ENCODE data around the gene ITM2B.
"Not testable (repeated sequence)": the region's sequence is repeated elsewhere in the genome, so short reads cannot be mapped to it uniquely, and the experiment has no call there.

Gene ITM2B

GRCh38 chr13:48230541-48230940 lies 2.5 kb upstream of the ITM2B start:
- no peak for DNase-seq

DNA sequence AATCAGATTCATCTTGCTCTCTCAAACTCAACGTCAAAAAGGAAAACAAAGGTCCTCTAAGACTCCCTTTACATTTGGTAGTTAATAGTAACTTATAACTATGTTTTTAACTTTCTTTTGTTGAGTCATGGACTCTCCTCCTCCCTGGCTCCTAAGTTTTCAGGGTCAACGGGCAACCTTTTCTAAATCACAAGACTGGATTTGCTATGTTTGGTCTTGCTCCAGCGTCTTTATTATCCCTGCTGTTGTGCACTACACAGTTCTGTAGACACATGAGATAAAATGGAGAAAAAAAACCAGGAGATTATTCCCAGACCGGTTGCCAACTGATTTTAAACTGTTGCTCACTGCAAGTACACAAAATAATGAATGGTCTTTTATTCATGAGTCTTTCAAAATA lies 1.9 kb upstream of the ITM2B start:
- no peak for DNase-seq

DNA sequence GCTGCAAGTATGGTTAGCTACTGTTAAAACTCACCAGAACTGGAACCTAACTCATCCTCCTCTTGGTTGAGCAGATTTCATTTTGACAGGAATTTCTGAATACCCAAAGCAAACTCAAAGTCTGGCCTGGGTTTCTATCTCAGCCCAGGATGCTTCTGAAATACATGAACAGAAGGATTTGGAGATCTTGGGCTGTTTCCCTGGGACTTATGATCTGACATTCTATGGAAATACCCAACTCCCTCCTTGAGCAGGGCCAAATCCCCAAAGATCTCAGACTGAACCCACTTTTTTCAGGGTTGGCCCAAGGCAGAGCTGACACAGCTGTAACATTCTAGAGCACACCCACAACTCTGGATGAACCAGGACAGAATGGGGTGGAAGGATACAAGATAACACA lies 1.1 kb upstream of the ITM2B start:
- DNase-seq = no peak

- DNase-seq = no peak
Observed at GRCh38 chr13:48232420-48233045, 473 bp upstream of the ITM2B start.

- DNase-seq = no peak
Observed at GRCh38 chr13:48233889-48234488, 983 bp downstream of the ITM2B start.

DNA sequence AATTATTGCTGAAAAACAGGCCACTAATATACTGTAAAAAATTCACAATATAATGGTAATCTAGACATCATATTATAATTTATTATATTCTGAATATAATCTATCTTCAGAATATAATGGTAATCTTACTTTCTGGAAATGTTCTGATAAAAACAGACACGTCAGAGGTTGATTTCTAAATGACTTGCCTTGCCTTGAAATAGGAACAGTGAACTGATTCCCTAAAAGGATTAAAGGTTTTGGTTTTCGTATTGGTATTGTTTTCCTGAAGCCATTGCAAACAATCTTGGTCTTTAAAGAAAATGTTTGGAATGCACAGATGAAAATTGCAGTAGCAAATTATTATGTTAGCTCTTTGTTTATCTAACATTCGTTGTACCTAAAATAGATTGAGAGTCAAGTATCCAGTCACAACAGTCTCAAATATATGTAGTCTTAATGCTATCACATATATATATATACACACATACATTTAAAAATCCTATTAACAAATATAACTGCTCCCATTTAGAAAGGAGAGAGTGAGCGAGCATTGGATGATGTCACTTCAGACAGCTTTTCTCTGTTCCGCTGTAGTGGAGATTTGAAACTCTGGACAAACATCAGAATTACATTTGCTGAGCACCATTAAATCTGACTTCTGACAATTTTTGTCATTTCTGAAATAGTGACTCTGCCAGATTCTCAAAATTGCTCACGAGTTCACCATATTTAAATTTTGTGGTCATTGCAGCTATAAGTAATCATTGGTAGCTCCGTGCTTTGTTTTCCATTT lies 1.7 kb downstream of the ITM2B start:
- DNase-seq = no peak

- peak; percentile 6 for DNase-seq
Observed at GRCh38 chr13:48235341-48236135, 2.5 kb downstream of the ITM2B start.

DNA sequence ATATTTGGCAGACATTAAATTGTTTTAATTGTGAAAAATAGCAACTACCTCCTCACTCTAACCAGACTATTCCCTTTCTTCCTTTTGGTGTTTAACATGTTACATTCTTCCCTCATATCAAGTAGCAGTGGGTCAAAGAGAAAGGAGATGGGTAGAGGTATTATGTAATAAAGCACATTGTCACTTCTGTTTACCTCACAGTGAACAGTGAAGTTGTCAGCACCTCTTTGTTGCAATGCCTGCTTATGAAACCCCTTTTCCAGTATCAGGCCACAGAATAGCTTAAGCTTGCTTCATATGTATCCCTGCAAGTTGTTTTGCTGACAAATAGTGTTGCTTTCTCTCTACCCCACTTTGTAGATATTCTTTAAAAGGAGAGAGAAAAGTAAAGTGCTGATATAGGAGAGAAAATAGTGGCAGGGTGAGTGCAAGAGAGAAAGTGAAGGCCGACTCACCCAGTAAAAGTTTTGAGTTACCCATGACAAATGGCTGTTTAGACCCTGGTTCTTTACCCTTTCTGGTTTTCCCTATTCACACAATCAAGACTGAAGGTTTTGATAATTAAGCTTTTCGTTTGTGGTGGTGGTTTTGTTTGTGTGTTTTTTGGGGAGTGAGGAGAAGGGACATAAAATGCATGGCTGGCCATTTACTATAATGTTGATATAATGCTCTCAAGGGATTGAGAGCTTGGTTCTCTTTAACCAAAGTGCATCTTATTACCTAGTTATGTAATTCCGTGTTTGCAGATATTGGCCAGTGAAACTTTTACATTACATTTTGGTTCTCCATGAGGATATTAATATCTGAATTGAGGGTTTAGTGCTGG lies 3.7 kb downstream of the ITM2B start:
- DNase-seq = no peak

- DNase-seq = not testable (repeated sequence)
Observed at GRCh38 chr13:48239369-48239768, 6.4 kb downstream of the ITM2B start.

GRCh38 chr13:48241651-48242050 lies 8.6 kb downstream of the ITM2B start:
- no peak for DNase-seq

GRCh38 chr13:48242677-48243076 lies 9.7 kb downstream of the ITM2B start:
- DNase-seq = no peak

GRCh38 chr13:48244159-48244558 lies 11.2 kb downstream of the ITM2B start:
- DNase-seq = no peak

DNA sequence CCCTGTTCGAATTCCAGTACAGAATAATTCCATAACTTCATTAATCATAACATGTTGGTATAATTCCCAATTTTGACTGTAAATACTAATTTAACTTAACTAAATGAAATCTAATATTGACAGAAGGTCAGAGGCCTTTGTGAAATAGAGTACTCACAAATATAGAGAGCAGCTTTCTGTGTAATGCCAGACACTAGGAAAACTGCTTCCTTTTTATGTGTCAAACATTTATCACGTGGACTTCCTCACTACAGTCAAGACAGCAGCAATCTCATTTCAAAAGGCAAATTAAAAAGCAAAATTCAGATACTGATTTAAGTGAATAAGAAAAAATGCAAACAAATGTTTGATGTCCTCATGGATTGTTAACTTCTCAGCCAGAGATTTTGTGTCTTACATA lies 13.1 kb downstream of the ITM2B start:
- DNase-seq = no peak

DNA sequence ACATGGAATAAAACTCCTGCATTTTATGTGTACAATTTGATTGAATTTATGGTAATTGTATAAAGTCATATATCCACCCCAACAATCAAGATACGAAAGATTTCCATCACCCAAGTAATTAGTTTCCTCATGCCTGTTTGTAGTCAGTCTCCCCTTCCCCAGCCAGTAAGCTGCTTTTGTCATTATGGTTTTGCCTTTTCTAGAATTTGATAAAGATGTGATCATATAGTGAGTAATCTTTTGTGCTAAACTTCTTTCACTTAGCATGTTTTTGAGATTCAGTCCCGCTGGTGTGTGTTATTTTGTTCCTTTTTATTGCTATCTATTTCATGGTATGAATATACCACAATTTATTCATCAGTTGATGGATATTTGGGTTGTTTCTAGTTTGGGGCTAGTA lies 16.0 kb downstream of the ITM2B start:
- no peak for DNase-seq

DNA sequence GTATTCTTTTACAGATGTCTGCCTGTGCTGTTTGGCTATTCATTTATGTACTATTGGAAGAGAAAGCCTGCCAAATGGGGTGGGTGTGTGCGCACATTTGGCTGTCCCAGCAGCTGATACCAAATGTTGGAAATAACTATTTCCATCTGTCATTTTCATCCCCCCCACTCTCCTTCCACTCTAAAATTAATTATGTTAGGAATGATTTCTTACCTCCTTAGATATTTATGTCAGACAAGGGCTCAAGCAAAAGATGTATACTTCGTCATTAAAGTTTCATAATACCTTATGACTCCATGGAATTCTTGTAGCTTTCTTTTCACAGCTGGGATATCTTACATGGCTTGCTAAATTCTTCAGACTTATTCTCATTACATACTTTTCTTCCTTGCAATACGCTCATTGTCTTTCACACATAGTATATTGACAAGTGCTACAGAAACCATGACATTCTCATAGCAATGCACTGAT lies 18.6 kb downstream of the ITM2B start:
- no peak for DNase-seq

GRCh38 chr13:48252176-48252575 lies 19.2 kb downstream of the ITM2B start:
- no peak for DNase-seq

GRCh38 chr13:48253849-48254248 lies 20.8 kb downstream of the ITM2B start:
- DNase-seq = no peak

DNA sequence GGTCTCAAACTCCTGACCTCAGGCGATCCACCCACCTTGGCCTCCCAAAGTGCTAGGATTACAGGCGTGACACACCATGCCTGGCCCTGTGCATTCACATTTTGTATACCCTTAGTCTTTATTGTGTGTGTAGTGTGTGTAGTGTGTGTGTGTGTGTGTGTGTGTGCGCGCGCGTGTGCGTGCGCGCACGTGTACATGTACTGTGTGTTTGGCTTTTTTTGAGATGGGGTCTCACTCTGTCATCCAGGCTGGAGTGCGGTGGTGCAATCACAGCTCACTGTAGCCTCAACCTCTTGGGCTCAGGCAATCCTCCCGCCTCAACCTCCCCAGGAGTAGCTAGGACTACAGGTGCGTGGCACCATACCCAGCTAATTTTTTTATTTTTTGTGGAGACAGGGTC lies 22.1 kb downstream of the ITM2B start:
- no peak for DNase-seq

DNA sequence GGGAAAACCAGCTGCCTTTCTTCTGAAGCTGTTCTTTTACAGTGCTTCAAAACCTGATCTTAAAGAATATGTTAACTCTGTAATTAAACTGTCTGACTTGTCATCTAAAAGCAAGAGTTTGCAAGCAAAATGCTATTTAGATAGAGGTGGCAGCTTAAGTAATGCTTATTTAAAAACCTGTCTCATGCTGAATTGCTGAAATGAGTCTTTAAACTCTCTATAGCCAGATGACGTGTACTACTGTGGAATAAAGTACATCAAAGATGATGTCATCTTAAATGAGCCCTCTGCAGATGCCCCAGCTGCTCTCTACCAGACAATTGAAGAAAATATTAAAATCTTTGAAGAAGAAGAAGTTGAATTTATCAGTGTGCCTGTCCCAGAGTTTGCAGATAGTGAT lies 22.9 kb downstream of the ITM2B start:
- DNase-seq = no peak

DNA sequence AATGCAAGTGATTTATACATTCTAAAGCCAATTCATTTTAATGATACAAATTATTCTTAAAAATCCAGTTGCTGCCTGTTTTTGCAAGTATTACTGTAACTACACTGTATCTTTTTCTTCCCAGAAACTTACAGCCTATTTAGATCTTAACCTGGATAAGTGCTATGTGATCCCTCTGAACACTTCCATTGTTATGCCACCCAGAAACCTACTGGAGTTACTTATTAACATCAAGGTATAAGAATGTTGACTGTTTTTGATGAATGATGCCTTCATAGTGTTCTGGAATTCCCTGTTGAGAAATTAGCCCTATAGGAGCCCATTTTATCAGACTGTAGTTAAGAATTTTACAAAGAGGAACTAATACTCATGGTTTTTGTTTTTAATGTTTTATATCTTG lies 25.0 kb downstream of the ITM2B start:
- DNase-seq = no peak

- DNase-seq = no peak
Observed at GRCh38 chr13:48258430-48258829, 25.4 kb downstream of the ITM2B start.

- DNase-seq = no peak
Observed at GRCh38 chr13:48260970-48261369, 28.0 kb downstream of the ITM2B start.
